ENCODE data around the gene MGAM2. TPM values are rescaled to one million over a fixed set of nuclear protein-coding genes. Genes with fewer than 3 reads are reported as not detected.

The MGAM2 gene
- total RNA-seq, 1 experiment from 2014 or later, result 0.10 TPM

- Histone ChIP-seq H3K27me3 (ENCODE audit: control insufficient read depth, insufficient read depth, low read length) (no peaks in the 10 kb centered on the region), H3K9me3 (ENCODE audit: control insufficient read depth, insufficient read depth, low read depth, low read length) (no peaks in the 10 kb centered on the region), H3K36me3 (ENCODE audit: control insufficient read depth, insufficient read depth, low read length) (no peaks in the 10 kb centered on the region), H3K27ac (ENCODE audit: low read length) (no peak overlapping the region), H3K4me3 (ENCODE audit: low read depth in 2 of 2, low read length in 2 of 2) (no peak overlapping the region), H3K4me1 (ENCODE audit: control insufficient read depth, insufficient read depth, low read length) (no peaks in the 10 kb centered on the region)
- no peak for TF ChIP-seq SIN3A (IDR thresholded peaks at IDR 0.05; ENCODE audit: borderline replicate concordance, insufficient read depth, low read depth, low read length)
- TF ChIP-seq REST (IDR thresholded peaks at IDR 0.05; ENCODE audit: insufficient read depth in 1 of 2, low read depth in 2 of 2, low read length in 1 of 2), result no peak
- no peak for TF ChIP-seq TCF7L2 (IDR thresholded peaks at IDR 0.05; ENCODE audit: low read depth, low read length)
- TF ChIP-seq, protein P1, sequence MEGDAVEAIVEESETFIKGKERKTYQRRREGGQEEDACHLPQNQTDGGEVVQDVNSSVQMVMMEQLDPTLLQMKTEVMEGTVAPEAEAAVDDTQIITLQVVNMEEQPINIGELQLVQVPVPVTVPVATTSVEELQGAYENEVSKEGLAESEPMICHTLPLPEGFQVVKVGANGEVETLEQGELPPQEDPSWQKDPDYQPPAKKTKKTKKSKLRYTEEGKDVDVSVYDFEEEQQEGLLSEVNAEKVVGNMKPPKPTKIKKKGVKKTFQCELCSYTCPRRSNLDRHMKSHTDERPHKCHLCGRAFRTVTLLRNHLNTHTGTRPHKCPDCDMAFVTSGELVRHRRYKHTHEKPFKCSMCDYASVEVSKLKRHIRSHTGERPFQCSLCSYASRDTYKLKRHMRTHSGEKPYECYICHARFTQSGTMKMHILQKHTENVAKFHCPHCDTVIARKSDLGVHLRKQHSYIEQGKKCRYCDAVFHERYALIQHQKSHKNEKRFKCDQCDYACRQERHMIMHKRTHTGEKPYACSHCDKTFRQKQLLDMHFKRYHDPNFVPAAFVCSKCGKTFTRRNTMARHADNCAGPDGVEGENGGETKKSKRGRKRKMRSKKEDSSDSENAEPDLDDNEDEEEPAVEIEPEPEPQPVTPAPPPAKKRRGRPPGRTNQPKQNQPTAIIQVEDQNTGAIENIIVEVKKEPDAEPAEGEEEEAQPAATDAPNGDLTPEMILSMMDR (IDR thresholded peaks at IDR 0.05), result no peak
- ATAC-seq (no peak), DNase-seq (ENCODE audit: low read depth, low spot score) (no peak)
- ChIA-PET POLR2A (no interaction called here), CTCF (no interaction called here)
- intact Hi-C loops (cut with micrococcal nuclease; ENCODE audit: unreplicated experiment), result no loop called here
- BruUV-seq (replicated peaks), result no TSS peak
- in situ Hi-C loops (cut with HindIII; ENCODE audit: low pct_unique_long_range_greater_than_20kb, low sequenced_read_pairs), result no loop called here
Observed at GRCh38 chr7:142228537-142229104, 117.1 kb downstream of the MGAM2 start.

DNA sequence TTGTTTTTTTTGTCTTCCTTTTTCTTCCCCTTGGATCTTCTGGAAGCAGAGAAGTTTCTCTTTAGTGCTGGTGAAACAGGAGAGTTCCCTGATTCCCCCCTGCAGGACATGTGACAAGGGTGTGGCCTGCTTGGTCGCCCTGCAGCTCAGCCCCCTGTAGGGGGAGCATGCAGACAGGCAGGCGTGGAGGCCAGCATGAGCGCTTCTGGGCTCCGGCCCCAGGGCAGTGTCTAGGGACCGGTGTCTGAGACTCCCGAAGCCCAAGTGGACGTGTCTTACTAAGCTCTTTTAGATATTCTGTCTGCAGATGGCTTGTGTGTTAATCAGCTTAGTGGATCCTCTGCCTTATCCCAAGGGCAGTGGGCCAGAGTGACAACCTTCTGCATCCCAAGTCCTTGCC is 120.2 kb downstream of the MGAM2 start:
- no peak overlapping the region for H3K27ac ChIP-seq (ENCODE audit: low read length)
- no TSS peak for BruUV-seq (replicated peaks)
- DNase-seq (ENCODE audit: low read depth, low spot score) (no peak), ATAC-seq (no peak)
- in situ Hi-C loops (cut with HindIII; ENCODE audit: low pct_unique_long_range_greater_than_20kb, low sequenced_read_pairs), result no loop called here
- no peaks in the 10 kb centered on the region for H3K36me3 ChIP-seq (ENCODE audit: control insufficient read depth, insufficient read depth, low read length)
- no peaks in the 10 kb centered on the region for H3K27me3 ChIP-seq (ENCODE audit: control insufficient read depth, insufficient read depth, low read length)
- TF ChIP-seq REST (IDR thresholded peaks at IDR 0.05; ENCODE audit: insufficient read depth in 1 of 2, low read depth in 2 of 2, low read length in 1 of 2) (no peak), TCF7L2 (IDR thresholded peaks at IDR 0.05; ENCODE audit: low read depth, low read length) (no peak), SIN3A (IDR thresholded peaks at IDR 0.05; ENCODE audit: borderline replicate concordance, insufficient read depth, low read depth, low read length) (no peak)
- POLR2A ChIA-PET, result no interaction called here
- CTCF ChIA-PET, result no interaction called here
- H3K4me3 ChIP-seq (ENCODE audit: low read depth in 2 of 2, low read length in 2 of 2), result no peak overlapping the region
- no peaks in the 10 kb centered on the region for H3K4me1 ChIP-seq (ENCODE audit: control insufficient read depth, insufficient read depth, low read length)
- no peaks in the 10 kb centered on the region for H3K9me3 ChIP-seq (ENCODE audit: control insufficient read depth, insufficient read depth, low read depth, low read length)
- intact Hi-C loops (cut with micrococcal nuclease; ENCODE audit: unreplicated experiment), result no loop called here

Measured in Panc1 (cell line).